B cell (primary cell): ENCODE results near the gene MICU1.

Experiments used
- CTCF ChIP-seq: fragments of 200-600 bp; IDR thresholded peaks from one replicate; pipeline ENCODE4 v1.8.0; 2022; ENCODE audit warnings: antibody characterized with exemption, mild to moderate bottlenecking
- EZH2 ChIP-seq: IDR thresholded peaks from 2 replicates; pipeline ENCODE4 v1.6.1; 2012; ENCODE audit warnings: borderline replicate concordance, low read depth, mild to moderate bottlenecking, moderate library complexity, low read length; ENCODE audit not compliant: insufficient read depth, poor library complexity, severe bottlenecking

- TF ChIP-seq CTCF, result no peak
- TF ChIP-seq EZH2, result no peak
Measured at GRCh38 chr10:72338180-72338579, 287.7 kb downstream of the MICU1 start.
